A673 (cell line): ENCODE measurements around the gene TAAR5.

Experiments used
- EZH2 ChIP-seq: fragments of 200-600 bp; sonication (generic); IDR thresholded peaks from 2 replicates; pipeline ENCODE4 v1.6.1; 2017; ENCODE audit warnings: borderline replicate concordance, low read depth, mild to moderate bottlenecking, mixed read lengths, antibody characterized with exemption, low read length; ENCODE audit not compliant: poor library complexity, severe bottlenecking
- TF ChIP-seq, protein P1 (sequence below): fragments of 300-800, 200-600 bp; sonication (generic); conservative IDR thresholded peaks from 2 replicates; pipeline ENCODE4 v1.5.1; 2017; ENCODE audit warnings: low read depth, mild to moderate bottlenecking, antibody characterized with exemption, low read length, moderate library complexity, mixed read lengths

- TF ChIP-seq EZH2 = no peak
- TF ChIP-seq, protein P1, sequence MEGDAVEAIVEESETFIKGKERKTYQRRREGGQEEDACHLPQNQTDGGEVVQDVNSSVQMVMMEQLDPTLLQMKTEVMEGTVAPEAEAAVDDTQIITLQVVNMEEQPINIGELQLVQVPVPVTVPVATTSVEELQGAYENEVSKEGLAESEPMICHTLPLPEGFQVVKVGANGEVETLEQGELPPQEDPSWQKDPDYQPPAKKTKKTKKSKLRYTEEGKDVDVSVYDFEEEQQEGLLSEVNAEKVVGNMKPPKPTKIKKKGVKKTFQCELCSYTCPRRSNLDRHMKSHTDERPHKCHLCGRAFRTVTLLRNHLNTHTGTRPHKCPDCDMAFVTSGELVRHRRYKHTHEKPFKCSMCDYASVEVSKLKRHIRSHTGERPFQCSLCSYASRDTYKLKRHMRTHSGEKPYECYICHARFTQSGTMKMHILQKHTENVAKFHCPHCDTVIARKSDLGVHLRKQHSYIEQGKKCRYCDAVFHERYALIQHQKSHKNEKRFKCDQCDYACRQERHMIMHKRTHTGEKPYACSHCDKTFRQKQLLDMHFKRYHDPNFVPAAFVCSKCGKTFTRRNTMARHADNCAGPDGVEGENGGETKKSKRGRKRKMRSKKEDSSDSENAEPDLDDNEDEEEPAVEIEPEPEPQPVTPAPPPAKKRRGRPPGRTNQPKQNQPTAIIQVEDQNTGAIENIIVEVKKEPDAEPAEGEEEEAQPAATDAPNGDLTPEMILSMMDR = no peak
Observed at GRCh38 chr6:132634796-132635195, 45.3 kb upstream of the TAAR5 start.
